ENCODE measurements around the gene KRTAP2-2. TPM values are rescaled to one million over a fixed set of nuclear protein-coding genes. Genes with fewer than 3 reads are reported as not detected.

KRTAP2-2 gene
- total and polyA plus RNA-seq, 9 donors = not detected

DNA sequence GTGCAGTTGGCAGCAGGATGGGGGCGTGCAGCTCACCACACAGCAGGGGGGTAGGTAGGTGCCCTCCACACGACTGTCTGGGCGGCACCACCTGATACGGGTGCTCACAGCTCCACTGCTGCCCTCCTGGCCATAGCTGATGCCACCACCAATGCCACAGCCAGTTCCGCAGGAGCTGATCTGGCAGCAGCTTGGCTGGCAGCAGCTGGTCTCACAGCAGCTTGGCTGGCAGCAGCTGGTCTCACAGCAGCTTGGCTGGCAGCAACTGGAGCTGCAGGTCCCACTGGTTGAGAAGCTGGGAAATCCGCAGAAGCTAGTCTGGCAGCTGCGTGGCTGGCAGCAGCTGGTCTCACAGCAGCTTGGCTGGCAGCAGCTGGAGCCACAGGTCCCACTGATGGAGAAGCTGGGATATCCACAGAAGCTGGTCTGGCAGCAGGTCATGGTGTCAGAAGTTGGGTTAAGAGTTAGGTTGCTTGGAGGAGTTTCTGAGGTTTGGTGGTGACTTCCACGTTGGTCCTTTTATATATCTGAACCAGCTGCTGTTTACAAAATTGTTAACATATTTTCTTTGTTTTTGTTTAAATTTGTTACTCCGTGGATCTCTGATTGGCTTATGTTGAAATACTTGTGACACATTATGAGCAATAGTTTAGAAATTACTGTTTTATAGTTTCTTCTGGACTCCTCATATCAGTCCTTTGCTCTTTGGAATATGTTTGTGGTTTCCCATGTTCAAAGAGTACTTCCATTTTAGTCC lies 28.1 kb downstream of the KRTAP2-2 start, which contains the start of gene KRTAP1-5:
KRTAP1-5 (minus strand) TSS at position 494 of the 757 bp plus-strand sequence; CDS start at position 441, 53 bp downstream.
- H3K36me3 ChIP-seq = no peaks in the 10 kb centered on the region
- no peak within 1 kb of the TSS for H3K27ac ChIP-seq
- WGBS, 3 donors = 54 to 61% (median 55%) methylated on average over 9 of the region's 9 CpGs
- no peaks in the 10 kb centered on the region for H3K9me3 ChIP-seq
- no peak within 1 kb of the TSS for H3K4me3 ChIP-seq
- no peak for DNase-seq
- TF ChIP-seq EP300 (IDR thresholded peaks at IDR 0.05) (no peak), POLR2A (IDR thresholded peaks at IDR 0.05) (no peak)
- TF ChIP-seq, protein P1, sequence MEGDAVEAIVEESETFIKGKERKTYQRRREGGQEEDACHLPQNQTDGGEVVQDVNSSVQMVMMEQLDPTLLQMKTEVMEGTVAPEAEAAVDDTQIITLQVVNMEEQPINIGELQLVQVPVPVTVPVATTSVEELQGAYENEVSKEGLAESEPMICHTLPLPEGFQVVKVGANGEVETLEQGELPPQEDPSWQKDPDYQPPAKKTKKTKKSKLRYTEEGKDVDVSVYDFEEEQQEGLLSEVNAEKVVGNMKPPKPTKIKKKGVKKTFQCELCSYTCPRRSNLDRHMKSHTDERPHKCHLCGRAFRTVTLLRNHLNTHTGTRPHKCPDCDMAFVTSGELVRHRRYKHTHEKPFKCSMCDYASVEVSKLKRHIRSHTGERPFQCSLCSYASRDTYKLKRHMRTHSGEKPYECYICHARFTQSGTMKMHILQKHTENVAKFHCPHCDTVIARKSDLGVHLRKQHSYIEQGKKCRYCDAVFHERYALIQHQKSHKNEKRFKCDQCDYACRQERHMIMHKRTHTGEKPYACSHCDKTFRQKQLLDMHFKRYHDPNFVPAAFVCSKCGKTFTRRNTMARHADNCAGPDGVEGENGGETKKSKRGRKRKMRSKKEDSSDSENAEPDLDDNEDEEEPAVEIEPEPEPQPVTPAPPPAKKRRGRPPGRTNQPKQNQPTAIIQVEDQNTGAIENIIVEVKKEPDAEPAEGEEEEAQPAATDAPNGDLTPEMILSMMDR (IDR thresholded peaks at IDR 0.05) = no peak
- H3K4me1 ChIP-seq (ENCODE audit: insufficient read depth) = peaks cover 2% of the 10 kb centered on the region
- intact Hi-C loops (cut with DNase I) = no loop called here
- H3K27me3 ChIP-seq = no peaks in the 10 kb centered on the region

- TF ChIP-seq POLR2A (IDR thresholded peaks at IDR 0.05) = no peak
- TF ChIP-seq, protein P1 (IDR thresholded peaks at IDR 0.05) = no peak
- no peak for TF ChIP-seq EP300 (IDR thresholded peaks at IDR 0.05)
- 79 to 80% (median 80%) methylated on average over 3 of the region's 3 CpGs for WGBS, 3 donors
- no peak for DNase-seq
Observed at GRCh38 chr17:41024697-41025096, 30.3 kb downstream of the KRTAP2-2 start.

GRCh38 chr17:41020336-41020735 lies 34.7 kb downstream of the KRTAP2-2 start:
- intact Hi-C loops (cut with DNase I) = no loop called here
- no peak for DNase-seq
- Histone ChIP-seq H3K4me3 (no peak overlapping the region), H3K27ac (no peak overlapping the region), H3K9me3 (no peaks in the 10 kb centered on the region), H3K36me3 (no peaks in the 10 kb centered on the region), H3K27me3 (no peaks in the 10 kb centered on the region), H3K4me1 (ENCODE audit: insufficient read depth) (no peaks in the 10 kb centered on the region)
- TF ChIP-seq EP300 (IDR thresholded peaks at IDR 0.05) (no peak), POLR2A (IDR thresholded peaks at IDR 0.05) (no peak)
- TF ChIP-seq, protein P1 (IDR thresholded peaks at IDR 0.05) = no peak

More at GRCh38 chr17:41024697-41025096, 30.3 kb downstream of the KRTAP2-2 start:
- H3K36me3 ChIP-seq = no peaks in the 10 kb centered on the region
- H3K4me1 ChIP-seq (ENCODE audit: insufficient read depth) = peaks cover 2% of the 10 kb centered on the region
- intact Hi-C loops (cut with DNase I) = no loop called here
- no peak overlapping the region for H3K27ac ChIP-seq
- H3K9me3 ChIP-seq = no peaks in the 10 kb centered on the region
- no peaks in the 10 kb centered on the region for H3K27me3 ChIP-seq
- H3K4me3 ChIP-seq = no peak overlapping the region

DNA sequence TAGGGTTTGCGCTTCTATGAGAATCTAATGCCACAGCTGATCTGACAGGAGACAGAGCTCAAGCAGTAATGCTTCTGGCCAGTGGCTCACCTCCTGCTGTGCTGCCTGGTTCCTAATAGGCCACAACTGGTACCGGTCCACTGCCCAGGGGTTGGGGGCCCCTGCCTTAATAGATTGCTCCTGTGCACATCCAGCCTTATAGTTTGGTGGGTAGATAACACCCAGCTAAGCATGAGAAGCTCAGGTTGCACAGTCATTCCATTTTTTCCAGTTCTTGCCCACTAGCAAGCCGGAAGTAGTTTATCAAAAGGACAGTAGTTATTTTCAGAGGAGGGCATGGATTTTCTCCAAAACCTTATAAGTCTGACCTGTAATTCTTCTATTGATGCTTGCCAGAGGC lies 35.6 kb downstream of the KRTAP2-2 start:
- Histone ChIP-seq H3K36me3 (no peaks in the 10 kb centered on the region), H3K4me3 (no peak overlapping the region), H3K27me3 (no peaks in the 10 kb centered on the region), H3K27ac (no peak overlapping the region), H3K4me1 (ENCODE audit: insufficient read depth) (no peaks in the 10 kb centered on the region), H3K9me3 (no peaks in the 10 kb centered on the region)
- intact Hi-C loops (cut with DNase I) = no loop called here
- TF ChIP-seq POLR2A (IDR thresholded peaks at IDR 0.05) = no peak
- no peak for TF ChIP-seq EP300 (IDR thresholded peaks at IDR 0.05)
- TF ChIP-seq, protein P1 (IDR thresholded peaks at IDR 0.05) = no peak
- 93 to 96% (median 95%) methylated on average over 3 of the region's 3 CpGs for WGBS, 3 donors
- no peak for DNase-seq
